ENCODE data around the gene SLC35B2.

SLC35B2 gene

DNA sequence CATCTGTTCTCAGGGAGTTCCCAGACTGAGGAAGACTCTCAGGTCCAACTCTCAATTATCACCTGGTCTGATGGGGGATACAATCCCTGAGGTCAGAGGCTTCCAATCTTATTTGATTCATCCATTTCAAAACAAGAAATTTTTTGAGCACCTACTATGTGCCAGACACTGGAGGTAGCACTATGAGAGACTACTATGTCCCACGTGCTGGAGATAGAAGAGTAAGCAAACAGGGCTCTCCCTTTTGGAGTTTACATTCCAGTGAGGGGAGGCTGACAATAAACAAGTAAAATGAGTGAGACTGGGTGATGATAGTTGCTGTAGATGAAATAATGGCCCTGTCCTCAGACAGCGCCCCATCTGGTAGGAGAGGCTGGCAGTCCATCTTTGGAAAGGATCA is 29.4 kb upstream of the SLC35B2 start:
- DNase-seq (ENCODE audit: low read depth), result no peak
- H3K4me3 ChIP-seq (ENCODE audit: low read depth, low read length), result no peak overlapping the region

DNA sequence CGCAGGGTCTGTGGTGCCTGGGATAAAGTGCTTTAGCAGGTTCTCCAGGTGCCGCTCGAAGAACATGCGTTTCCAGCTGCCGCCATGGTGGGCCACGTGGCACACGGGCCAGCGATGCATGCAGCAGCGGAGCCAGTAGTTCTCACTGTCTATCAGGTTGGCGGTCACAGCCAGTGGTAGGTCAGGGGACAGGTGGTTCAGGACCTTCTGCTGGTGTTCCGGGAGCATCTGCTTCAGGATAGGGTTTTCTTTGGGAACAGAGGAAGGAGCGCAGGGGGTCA is 28.9 kb upstream of the SLC35B2 start:
- no peak for DNase-seq (ENCODE audit: low read depth)

DNA sequence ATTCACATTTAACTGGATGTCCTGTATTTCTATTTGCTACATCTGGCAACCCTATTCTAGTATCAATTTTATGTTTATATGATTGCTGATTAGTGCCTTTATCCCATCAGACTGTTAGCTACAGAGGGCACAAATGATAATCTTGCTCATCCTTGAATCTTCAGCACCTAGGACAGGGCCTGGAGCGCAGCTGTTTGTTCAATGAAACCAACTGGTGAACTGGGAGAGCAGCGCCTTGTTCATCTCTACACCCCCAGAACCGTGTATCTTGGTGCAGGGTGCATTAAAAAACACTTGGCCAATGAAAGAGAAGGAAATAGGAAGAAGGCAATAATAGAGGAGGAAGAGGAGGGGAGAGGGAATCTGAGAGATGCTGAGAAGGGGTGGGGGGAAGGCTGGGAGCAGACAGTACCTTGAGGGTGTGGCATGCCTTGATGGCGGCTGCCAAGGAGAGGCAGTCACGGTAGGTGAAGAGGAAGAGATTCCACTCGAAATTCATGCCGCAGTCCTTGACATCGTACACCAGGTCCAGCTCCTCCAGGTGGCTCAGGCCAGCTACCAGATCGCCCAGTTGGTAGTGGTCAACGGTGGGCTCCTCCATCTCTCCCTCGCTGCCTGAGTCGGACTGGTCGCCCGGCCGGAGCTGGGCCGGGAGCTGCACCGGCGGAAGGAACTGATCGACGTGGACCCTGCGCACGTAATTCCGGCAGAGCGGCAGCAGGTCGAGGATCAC is 28.4 kb upstream of the SLC35B2 start:
- no peak for DNase-seq (ENCODE audit: low read depth)
- H3K4me3 ChIP-seq (ENCODE audit: low read depth, low read length), result no peak overlapping the region

More for the DNA sequence above, 28.9 kb upstream of the SLC35B2 start:
- H3K4me3 ChIP-seq (ENCODE audit: low read depth, low read length), result no peak overlapping the region

DNA sequence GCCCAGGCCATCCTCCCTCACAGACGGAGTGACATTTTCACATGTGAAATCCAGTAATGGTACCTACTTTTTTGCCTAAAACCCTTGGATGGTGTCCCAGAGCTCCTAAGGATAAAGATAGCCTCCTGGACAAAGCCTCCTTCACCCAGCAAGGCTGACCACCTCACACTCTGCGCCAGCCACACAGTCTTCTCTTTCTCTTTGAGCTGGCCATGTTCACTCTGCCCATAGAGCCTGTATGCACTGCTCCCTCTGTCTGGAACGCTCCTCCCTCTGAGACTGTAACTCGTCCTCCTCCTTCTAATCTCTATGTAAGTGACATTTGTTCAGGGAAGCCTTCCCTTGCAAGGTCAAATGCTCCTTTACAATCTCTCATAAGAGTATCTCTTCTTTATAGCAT is 27.5 kb upstream of the SLC35B2 start:
- no peak overlapping the region for H3K4me3 ChIP-seq (ENCODE audit: low read depth, low read length)
- no peak for DNase-seq (ENCODE audit: low read depth)

DNA sequence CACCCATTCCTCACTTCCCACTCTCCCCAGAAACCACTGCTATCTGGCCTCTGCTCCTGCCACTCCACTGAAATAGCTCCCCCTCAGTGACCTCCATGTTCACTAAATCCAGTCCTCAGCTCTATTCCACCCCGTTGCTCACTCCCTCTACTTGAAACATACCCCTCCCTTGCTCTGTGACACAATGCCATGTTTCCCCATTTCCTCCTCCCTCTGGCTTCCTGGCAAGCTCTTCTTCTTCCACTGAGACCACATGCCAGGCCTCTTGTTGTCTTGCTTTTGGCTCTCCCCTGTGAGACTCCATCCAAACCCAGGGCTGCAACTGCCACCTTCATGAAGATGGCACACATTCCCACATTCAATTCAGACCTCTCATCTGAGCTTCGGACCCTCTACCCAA is 26.8 kb upstream of the SLC35B2 start:
- H3K4me3 ChIP-seq (ENCODE audit: low read depth, low read length), result no peak overlapping the region
- DNase-seq (ENCODE audit: low read depth), result no peak

DNA sequence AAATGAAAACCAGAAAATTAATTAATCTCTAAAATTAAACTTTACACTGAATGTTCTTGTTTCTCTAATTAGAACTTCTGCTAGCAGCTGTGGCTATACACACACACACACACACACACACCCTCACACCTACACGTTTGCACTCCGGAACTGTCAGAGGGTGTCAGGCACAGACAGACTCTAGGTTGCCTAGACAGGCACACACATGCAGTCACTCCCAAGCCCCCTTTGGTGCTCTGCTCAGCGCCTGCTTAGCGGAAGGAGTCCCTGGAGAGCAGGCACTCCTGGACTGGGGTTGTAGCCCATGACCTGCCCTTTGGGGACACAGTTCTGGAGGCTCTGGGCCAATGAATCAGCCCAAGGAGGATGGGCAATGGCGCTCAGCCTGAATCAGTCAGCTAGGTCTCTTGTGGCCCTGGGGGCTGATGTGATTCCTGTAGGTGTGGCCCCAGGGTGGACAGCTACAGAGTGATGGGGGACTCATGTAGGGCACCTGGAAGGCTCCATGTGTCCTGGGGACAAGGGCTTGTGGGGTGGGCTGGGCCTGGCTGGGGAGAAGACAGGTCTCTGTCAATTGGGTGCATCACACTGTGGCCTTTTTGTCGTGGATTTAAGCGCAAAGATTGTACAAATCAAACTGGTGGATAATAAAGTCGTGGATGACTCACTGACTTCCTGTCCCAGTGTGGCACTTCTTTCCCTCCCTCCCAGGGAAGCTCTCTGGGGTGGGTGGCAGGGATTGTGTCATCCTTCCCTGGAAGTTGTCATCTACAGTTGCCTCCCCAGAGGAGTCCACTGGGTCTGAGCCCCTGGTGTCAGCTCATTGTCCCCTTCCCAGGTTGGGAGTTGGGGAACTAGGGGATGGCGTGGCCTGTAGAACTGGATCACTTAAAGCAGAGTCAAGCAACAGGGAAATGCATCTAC is 21.7 kb upstream of the SLC35B2 start:
- DNase-seq (ENCODE audit: low read depth), result no peak
- no peak overlapping the region for H3K4me3 ChIP-seq (ENCODE audit: low read depth, low read length)

DNA sequence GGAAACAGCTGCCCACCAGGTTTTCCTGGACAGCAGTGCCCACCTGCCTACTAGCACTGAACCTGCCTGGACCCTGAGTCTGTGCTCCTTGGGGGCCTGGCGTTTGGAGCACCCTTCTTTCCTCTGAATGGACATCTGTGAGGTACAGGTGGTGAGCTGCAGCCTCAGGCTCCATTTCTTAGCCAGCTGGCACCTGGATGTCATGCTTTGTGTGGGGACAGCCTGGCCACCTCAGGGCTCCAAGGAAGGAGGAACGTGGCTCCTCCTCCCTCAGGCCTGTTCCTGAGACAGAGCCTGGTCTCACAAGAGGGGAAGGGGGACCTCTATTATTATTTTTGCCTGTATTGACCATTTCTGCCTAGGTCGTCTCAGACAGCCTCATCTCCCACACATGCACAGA is 21.0 kb upstream of the SLC35B2 start:
- no peak overlapping the region for H3K4me3 ChIP-seq (ENCODE audit: low read depth, low read length)
- no peak for DNase-seq (ENCODE audit: low read depth)

DNA sequence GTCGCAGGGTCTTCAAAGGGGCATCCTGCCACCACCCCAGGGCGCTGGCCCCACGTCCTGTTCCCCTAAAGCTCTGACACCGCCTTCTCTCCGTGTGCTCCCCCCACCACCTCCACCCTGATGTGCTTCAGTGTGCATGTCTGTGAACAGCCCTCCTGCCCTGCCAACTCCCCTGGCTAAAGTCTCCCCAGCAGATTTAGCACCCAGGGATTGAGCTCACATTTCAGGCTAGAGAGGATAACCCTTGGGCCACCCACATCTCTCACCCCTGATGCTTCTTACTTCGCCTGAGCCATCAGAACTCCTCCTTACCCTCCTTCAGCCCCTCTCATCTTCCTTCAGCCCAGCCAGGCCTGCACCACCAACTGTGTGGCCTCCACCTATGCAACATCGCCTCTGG is 20.4 kb upstream of the SLC35B2 start:
- H3K4me3 ChIP-seq (ENCODE audit: low read depth, low read length), result no peak overlapping the region
- no peak for DNase-seq (ENCODE audit: low read depth)

DNA sequence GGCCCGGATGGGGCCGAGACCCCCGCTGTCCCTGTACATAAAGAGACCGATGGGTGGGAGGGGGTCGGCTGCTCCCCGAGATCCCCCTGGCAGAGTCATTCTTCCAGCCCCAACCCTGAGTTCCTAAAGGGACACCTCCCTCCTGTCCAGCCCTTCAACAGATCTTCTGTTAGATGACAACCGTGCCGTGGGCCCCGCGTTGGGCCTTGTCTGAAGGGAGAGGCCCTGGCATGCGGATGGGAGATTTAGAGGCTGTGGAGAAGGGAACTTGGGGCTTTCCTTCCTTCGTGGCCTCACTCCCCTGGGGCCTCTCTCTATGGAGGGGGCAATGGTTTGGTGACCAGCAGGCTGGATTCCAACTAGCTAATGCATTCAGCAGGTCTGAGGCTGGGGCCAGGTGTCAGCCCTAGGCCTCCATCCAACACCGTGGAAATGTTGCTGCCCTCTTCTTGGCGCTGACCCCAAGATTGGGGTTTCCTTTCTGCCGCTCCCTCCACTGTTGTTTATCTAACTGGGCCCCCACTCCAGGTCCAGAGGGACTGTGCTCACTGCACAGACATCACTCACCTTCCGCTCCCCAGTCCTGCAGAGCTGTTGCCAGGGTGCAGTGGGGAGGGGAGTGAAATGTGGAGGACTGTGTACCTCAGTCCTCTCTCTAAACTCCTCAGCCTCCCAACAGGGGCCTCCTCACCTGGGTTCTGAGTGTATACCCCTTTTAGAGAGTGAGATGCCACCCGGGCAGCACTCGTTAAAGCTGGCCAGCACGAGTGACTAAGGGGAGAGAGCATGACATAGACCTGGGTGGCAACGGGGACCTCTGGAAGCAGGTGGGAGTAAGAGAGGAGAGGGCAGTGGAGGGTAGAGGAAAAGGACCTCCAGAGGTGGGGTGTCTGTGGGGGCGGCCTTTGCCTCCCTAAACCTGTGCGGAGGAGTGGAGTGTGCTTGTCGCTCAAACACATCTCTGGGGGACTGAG is 19.6 kb upstream of the SLC35B2 start:
- no peak for DNase-seq (ENCODE audit: low read depth)
- H3K4me3 ChIP-seq (ENCODE audit: low read depth, low read length), result no peak overlapping the region

DNA sequence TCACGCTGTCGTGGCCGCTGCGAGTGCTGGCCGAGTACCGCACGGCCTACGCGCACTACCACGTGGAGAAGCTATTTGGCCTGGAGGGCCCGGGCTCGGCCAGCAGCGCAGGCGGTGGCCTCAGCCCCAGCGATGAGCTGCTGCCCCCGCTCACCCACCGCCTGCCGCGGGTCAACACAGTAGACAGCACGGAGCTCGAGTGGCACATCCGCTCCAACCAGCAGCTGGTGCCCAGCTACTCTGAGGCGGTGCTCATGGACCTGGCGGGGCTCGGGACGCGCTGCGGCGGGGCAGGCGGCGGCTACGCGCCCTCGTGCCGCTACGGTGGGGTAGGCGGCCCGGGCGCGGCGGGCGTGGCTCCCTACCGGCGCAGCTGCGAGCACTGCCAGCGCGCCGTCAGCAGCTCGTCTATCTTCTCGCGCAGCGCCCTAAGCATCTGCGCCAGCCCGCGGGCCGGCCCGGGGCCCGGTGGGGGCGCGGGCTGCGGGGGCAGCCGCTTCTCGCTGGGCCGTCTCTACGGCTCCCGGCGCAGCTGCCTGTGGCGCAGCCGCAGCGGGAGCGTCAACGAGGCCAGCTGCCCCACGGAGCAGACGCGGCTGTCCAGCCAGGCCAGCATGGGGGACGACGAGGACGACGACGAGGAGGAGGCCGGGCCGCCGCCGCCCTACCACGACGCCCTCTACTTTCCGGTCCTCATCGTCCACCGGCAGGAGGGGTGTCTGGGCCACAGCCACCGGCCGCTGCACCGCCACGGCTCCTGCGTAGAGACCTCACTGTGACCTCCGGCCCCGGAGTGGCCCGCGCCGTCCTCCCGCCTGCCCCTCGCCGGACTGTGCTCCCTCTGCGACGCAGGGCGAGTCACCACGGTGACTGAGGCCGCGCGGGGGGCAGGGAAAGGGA is 18.7 kb upstream of the SLC35B2 start:
- DNase-seq (ENCODE audit: low read depth), result no peak
- H3K4me3 ChIP-seq (ENCODE audit: low read depth, low read length), result peak overlapping the region; percentile 20

DNA sequence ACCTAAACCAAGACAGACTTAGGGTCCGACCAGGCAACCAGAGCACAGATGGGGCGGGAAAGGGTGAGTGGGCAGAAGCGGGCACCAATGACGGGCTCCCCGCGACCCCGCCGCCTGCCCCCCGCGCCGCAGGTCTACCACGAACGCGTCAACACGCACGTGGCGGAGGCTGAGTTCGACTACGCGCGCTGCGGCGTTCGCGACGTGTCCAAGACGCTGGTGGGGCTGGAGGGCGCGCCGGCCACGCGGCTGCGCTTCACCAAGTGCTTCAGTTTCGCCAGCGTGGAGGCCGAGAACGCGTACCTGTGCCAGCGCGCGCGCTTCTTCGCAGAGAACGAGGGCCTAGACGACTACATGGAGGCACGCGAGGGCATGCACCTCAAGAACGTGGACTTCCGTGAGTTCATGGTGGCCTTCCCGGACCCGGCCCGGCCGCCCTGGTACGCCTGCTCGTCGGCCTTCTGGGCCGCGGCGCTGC is 18.0 kb upstream of the SLC35B2 start:
- no peak overlapping the region for H3K4me3 ChIP-seq (ENCODE audit: low read depth, low read length)
- DNase-seq (ENCODE audit: low read depth), result no peak

DNA sequence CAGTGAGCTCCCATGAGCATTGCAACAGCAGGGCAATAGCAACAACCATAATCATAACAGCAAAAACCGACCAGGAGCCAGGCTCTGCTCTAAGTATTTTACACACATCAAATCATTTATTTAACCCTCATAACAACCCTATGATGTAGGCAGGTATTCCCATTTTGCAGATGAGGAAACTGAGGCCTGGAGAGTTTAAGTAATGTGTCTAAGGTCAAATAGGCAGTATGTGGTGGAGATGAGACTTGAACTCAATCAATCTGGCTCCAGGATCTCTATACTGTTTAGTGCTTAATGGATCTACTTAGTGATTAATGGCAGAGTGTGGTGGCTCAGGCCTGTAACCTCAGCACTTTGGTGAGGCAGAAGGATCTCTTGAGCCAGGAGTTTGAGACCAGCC is 16.3 kb upstream of the SLC35B2 start:
- no peak for DNase-seq (ENCODE audit: low read depth)
- H3K4me3 ChIP-seq (ENCODE audit: low read depth, low read length), result no peak overlapping the region

DNA sequence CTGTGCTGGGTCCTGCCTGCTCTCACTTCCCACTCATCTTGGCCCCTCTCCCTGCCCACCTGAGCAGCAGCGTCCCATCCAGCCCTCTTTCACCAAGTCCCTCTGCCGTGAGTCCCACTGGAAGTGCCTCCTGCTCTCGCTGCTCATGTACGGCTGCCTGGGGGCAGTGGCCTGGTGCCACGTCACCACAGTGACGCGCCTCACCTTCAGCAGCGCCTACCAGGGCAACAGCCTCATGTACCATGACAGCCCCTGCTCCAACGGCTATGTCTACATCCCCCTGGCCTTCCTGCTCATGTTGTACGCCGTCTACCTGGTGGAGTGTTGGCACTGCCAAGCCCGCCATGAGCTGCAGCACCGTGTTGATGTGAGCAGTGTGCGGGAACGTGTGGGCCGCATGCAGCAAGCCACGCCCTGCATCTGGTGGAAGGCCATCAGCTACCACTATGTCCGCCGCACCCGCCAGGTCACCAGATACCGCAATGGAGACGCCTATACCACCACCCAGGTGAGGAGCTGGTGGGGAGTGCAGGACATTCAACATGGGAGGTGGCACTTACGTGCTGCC is 15.8 kb upstream of the SLC35B2 start:
- no peak for DNase-seq (ENCODE audit: low read depth)
- H3K4me3 ChIP-seq (ENCODE audit: low read depth, low read length), result no peak overlapping the region

DNA sequence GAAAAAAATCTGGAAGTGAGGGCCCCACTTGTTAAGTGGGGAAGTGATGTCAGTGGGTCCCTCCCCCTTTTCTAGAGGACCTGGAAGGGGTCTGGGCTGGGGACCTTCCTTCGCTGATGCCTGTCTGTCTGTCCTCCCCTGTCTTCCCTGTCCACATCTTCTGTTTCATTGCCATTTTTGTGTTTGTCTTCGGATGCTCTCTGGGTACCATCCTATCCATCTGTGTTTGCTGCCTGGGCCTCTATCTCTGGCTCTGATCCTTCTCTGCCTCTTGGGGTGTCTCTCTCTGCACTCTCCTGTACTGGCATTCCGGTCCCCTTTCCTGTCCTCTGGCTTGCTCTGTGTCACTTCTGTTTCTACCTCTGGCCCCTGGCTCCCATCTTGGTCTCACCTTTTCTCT is 15.2 kb upstream of the SLC35B2 start:
- no peak overlapping the region for H3K4me3 ChIP-seq (ENCODE audit: low read depth, low read length)
- no peak for DNase-seq (ENCODE audit: low read depth)

DNA sequence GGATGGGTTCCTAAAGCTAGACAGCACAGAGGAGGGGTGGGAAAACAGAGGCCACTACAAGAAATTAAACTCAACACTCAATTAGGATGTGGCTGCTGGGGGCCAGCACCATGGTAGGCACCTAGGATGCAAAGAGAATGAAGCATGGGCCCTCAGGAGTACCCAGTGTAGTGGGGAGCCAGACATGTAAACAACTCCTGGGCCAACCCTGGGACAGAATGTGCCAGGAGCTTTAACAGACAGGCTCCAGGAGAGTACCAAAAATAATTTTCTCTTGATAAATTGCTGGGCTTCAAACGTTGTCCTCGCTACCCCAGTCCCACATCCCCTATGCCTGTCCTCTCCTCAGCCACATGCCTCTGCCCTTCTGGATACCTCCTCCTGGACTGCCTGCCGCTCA is 14.6 kb upstream of the SLC35B2 start:
- H3K4me3 ChIP-seq (ENCODE audit: low read depth, low read length), result no peak overlapping the region
- DNase-seq (ENCODE audit: low read depth), result no peak

DNA sequence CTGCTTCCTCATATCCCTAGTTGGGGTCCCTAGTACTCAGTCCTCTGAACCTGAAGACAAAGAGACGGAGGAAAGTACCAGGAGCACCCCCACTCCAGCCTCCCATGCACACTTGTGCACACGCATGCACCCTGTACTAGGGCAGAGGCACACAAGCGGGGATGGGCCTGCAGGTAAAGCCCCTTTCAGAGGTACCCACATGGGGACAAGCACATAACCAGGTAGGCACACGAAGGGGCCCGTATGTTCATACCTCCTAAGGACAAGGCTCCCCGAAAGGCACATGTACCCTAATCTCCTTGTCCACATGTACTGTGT is 14.0 kb upstream of the SLC35B2 start:
- DNase-seq (ENCODE audit: low read depth), result no peak
- no peak overlapping the region for H3K4me3 ChIP-seq (ENCODE audit: low read depth, low read length)

DNA sequence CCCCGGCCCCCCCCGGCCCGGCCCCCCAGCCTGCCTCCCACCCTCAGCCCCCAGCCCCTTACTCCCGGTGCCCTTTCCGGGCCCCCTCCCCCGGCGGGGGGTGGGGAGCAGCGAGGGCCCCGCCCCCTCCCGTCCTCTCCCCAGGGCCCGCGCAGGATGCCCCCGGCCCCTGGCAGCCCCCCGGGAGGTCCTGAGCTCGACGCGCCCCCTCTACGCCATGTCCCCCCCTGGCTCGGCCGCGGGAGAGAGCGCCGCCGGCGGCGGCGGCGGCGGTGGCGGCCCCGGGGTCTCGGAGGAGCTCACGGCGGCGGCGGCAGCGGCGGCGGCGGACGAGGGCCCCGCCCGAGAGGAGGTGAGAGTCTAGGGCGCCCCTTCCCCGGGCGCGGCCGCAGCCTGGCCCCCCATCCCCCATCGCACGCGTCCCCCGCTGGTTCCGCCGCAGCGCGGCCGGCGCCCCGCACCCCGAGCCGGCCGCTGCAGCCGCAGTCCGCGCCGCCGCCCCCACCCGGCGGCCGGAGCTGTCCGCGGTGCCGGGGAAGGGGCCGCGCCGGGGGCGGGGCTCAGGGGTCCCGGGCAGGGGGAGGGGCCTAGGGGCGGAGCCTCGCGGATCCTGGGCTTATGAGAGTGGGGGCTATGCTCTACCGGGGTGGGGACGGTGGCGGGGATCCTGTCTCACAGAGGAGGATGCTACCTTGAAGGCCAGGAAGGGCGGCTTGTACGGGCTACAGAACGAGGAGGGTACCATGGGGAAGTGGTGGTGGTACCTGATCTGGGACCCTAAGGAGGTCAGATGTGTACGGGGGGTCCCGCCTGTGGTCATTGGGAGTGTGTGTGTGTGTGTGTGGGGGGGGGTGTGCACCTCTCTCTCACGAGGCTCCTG is 13.4 kb upstream of the SLC35B2 start:
- DNase-seq (ENCODE audit: low read depth), result no peak
- peak overlapping the region; percentile 33 for H3K4me3 ChIP-seq (ENCODE audit: low read depth, low read length)
